HCEC 1CT (cell line): Measurements from ENCODE around the gene ZBTB17.
"Not testable (repeated sequence)": the region's sequence is repeated elsewhere in the genome, so short reads cannot be mapped to it uniquely, and the experiment has no call there.

Source experiments
- DNase-seq: peaks from one replicate; pipeline ENCODE4 v3.0.0-alpha.2; 2017

ZBTB17 gene

DNA sequence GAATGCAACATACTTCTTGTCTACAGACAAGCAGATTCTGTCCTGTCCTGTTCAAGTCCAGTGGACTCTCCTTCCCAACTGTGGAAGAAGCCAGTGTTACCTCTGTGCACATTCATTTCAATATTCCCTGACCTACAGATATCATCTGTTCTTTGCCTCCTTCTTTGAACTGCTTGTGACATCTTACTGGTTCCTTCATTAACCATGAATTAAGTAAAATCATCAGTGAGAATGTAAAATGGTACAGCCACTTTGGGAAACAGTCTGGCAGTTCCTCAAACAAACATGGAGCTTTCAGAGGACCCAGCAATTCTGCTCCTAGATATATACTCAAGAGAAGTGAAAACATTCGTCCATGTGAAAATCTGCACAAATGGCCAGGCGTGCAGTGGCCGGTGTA is 34.9 kb upstream of the ZBTB17 start:
- no peak for DNase-seq

- no peak for DNase-seq
These were observed 33.8 kb upstream of the ZBTB17 start for GRCh38 chr1:16009678-16010077.

- peak; percentile 55 for DNase-seq
These were observed 33.1 kb upstream of the ZBTB17 start for GRCh38 chr1:16009030-16009460.

DNA sequence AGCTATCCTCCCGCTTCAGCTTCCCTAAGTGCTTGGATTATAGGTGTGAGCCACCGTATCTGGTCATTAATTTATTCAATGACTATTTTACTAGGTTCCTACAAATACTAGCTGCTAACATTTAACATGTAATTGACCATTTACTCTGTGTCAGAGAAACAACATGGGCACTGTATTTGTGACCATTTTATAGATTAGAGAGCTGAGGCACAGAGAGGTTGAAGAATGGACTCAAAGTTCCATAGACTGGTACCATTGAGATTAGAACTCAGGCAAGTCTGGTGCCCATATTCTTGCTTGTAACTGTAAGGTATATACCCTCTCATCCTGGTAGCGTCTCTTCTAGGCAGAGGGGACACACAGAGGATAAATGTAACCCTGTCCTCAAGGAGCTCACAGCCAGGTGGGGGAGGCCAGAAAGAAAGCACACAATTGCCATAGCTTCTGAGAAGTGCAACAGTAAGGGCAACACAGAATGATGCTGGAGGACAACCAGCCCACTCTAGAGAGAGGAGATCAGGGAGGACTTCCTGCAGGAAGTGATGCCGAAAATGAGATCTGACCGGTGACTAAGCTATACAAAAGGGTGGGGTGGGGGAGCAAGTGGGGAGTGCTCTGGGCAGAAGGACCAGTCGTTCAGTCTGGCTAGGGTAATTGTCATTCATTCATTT is 31.9 kb upstream of the ZBTB17 start:
- DNase-seq, result no peak

- no peak for DNase-seq
These were observed 30.9 kb upstream of the ZBTB17 start for GRCh38 chr1:16006552-16007485.

- DNase-seq, result no peak
These were observed 30.1 kb upstream of the ZBTB17 start for GRCh38 chr1:16006010-16006409.

GRCh38 chr1:16005597-16005996 is 29.7 kb upstream of the ZBTB17 start:
- no peak for DNase-seq

DNA sequence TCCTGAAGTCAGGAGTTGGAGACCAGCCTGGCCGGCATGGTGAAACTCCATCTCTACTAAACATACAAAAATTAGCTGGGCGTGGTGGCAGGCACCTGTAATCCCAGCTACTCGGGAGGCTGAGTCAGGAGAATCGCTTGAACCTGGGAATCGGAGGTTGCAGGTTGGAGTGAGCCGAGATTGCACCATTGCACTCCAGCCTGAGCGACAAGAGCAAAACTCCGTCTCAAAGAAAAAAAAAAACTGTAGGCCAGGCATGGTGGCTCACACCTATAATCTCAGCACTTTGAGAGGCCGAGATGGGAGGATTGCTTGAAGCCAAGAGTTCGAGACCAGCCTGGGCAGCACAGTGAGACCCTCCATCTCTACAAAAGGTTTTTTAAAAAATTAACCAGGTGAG is 25.4 kb upstream of the ZBTB17 start:
- not testable (repeated sequence) for DNase-seq

DNA sequence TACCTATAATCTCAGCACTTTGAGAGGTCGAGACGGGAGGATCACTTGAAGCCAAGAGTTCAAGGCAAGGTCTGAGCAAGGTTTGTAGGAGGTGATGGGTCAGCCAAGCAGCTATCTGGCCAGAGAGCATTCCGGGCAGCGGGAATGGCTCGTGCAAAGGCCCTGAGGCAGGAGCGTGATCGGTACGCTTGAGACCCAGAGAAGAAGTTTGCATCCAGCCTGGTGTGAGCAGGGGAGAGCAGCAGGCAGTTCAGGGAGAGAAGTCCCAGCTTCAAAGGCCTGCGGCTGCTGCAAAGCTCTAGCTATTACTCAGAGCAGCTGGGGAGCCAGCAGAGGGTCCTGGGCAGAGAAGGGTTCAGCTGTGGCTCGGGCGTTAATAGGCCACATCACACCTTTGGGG is 23.0 kb upstream of the ZBTB17 start:
- DNase-seq, result no peak

GRCh38 chr1:15997637-15998280 is 21.9 kb upstream of the ZBTB17 start:
- DNase-seq, result no peak

- DNase-seq, result no peak
These were observed 21.2 kb upstream of the ZBTB17 start for GRCh38 chr1:15997076-15997585.

DNA sequence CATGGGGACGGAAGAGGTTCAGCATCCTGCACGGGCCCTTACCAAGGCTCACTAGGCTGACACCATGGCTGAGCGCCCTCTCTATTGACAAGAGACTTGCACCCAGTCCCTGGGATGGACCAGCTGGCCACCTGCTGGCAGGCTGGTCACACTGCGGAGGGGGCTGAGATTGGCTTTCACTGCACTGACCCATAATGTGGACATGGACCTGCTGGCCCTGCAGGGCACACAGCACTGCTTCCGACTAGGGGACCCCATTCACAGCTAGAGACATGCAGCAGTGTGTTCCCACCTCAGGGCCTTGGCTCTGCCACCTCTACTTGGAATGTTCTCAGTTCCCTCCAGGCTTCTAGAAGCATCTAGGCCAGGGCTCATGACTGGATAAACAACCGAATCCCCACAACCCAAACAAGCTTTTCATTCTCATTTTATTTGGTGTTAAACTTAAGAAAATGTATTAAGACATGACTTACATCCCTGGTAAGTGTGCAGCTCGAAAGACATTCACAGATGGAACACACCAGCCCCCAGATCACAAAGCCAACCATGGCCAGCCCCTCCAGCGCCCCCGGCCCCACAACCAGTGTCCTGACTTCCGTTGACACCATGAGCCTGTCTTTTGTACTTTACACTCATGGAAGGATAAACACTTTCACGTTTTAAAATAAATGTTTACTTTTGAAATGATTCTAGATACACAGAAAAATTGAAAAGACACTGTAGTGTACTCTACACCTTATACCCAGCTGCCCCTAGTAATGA is 18.9 kb upstream of the ZBTB17 start:
- peak; percentile 72 for DNase-seq

DNA sequence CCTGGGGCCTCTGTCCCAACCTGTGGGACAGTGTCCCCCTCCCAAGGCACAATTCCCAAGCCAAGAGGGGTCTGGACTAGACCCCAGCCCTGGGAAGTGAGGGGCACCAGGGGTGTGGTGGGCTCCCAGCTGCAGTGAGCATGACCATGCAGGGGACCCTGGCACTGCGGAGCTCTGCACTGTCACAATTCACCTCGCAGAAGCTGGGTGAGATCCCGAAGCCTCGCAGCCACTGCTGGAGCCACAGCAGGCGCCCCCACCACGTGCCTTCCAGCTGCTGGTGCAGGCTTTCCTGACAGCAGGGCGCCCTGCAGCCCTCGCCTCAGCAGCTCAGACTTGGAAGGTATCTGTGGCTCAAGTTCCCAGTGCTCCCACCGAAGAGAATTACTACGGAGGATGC is 18.2 kb upstream of the ZBTB17 start:
- no peak for DNase-seq

GRCh38 chr1:15993666-15994065 is 17.8 kb upstream of the ZBTB17 start:
- DNase-seq, result no peak

DNA sequence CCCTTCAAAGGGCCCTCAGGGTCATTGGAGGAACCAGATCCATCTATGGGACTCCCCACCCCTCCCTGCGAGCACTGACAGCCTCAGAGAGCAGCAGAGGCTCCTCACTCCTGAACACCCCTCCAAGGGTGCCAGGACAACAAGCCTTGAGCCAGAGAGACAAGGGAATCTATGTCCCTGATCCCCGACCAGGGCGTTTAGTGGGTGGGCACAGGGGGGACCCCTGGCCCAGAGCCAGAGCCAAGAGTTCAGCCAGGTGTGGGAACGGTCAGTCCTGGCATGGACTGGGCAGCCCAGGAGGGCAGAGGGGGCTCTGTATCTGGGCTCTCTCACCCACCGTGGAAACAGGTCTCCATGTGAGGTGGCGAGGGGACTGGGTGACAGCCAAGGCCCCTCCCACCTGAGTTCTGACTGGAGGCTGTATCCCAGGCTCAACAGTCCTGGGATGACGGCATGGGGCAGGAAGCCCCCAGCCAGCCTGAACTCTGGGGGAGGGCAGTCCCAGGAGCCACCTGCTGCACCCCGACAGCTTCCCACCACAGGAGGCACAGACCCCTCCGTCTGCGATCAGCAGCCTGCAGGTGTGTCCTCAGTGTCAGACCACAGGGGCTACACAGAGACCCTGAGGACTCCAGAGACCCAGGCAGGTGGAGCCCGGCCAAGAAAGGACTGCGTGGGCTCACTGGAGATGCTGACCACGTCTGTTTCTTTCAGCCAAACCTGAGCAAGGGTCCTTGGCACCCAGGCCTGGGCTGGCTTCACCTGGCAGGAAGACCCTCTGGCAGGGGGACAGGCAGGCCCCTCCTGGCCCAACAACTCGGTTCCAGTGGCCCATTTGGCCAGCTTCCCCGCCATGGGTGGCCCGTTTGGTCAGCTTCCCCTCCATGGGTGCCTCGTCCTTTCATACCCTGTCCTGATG is 16.9 kb upstream of the ZBTB17 start:
- DNase-seq, result no peak

DNA sequence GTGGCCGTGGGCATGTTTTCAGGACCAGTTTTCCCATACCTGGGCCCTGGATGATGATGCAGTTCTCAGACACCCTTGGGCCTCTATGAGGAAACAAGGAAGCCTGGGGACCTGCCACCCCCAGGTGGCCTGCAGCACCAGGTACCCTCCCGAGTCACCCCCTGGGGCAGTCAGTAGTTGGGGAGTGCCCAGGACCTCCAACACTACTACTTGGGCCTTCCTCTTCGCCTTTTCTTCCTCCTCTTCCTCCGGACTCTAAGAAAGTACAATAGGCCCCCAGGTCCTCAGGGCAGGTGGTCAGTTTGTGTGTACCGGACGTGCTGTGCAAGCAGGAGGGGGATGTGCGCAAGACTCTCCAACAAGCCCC is 16.3 kb upstream of the ZBTB17 start:
- no peak for DNase-seq

- DNase-seq, result no peak
These were observed 15.7 kb upstream of the ZBTB17 start for GRCh38 chr1:15991427-15992186.

DNA sequence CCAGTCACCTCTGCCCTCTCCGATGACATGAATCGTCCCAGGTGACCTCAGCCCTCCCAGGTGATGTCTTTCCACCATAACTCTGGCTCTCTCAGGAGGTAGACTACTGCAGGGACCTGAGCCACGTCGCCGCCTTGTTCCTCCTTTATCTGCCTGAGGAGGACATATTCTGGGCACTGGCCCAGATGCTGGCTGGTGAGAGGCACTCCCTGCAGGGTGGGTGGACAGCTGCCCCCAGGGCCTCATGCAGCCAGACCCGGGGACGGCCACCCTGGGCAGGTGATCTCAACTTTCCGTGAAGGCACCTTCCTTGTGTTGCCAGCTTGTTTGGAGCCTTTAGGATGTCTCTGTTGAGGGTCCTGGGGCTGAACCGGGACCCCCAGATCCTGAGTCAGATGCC is 13.9 kb upstream of the ZBTB17 start:
- no peak for DNase-seq

GRCh38 chr1:15988856-15989736 is 13.2 kb upstream of the ZBTB17 start:
- DNase-seq, result no peak
